Fibroblast of lung (primary cell): ENCODE measurements around the gene ZNF716. TPM values are rescaled to one million over a fixed set of nuclear protein-coding genes. Genes with fewer than 3 reads are reported as not detected.

Experiments used
- DNase-seq, 2 donors: peaks; one replicate each; pipeline versions ENCODE4 v3.0.0 to v3.0.0-alpha.2; 2010; ENCODE audit warnings: low read depth in 2 of 2
- H2AFZ ChIP-seq: 2 replicates; pipeline ENCODE4 v1.5.1; 2012; ENCODE audit warnings: low read length, control low read depth, inconsistent platforms
- H3K27ac ChIP-seq: 2 replicates; pipeline ENCODE4 v1.5.1; 2011; ENCODE audit warnings: low read length, control low read depth; ENCODE audit not compliant: insufficient read depth
- H3K27me3 ChIP-seq: 2 replicates; pipeline ENCODE4 v1.5.1; 2011; ENCODE audit warnings: mild to moderate bottlenecking, low read length; ENCODE audit not compliant: control insufficient read depth, insufficient read depth
- H3K36me3 ChIP-seq: 2 replicates; pipeline ENCODE4 v1.5.1; 2011; ENCODE audit warnings: low read length; ENCODE audit not compliant: control insufficient read depth, insufficient read depth
- H3K4me1 ChIP-seq: 2 replicates; pipeline ENCODE4 v1.5.1; 2011; ENCODE audit warnings: low read length; ENCODE audit not compliant: control insufficient read depth, insufficient read depth; ENCODE audit errors: extremely low read depth
- H3K4me2 ChIP-seq: 2 replicates; pipeline ENCODE4 v1.5.1; 2011; ENCODE audit warnings: low read length, control low read depth; ENCODE audit not compliant: insufficient read depth; ENCODE audit errors: extremely low read depth
- H3K4me3 ChIP-seq, 4 experiments: fragments of 200-600 bp in 1 of 4; sonication (generic) in 1 of 4; replicated peaks in 1 of 4; 2 replicates each; pipeline ENCODE4 v1.5.1; 2011 to 2016; ENCODE audit warnings: low read length in 4 of 4, low read depth in 3 of 4, mild to moderate bottlenecking in 3 of 4, control low read depth in 2 of 4, inconsistent platforms in 1 of 4, mixed read lengths in 1 of 4; ENCODE audit not compliant: insufficient read depth in 1 of 4; ENCODE audit errors: control extremely low read depth in 1 of 4
- H3K79me2 ChIP-seq: 2 replicates; pipeline ENCODE4 v1.5.1; 2012; ENCODE audit warnings: mild to moderate bottlenecking, low read length, inconsistent platforms; ENCODE audit not compliant: control insufficient read depth, insufficient read depth
- H3K9ac ChIP-seq: 2 replicates; pipeline ENCODE4 v1.5.1; 2011; ENCODE audit warnings: mild to moderate bottlenecking, low read length, control low read depth; ENCODE audit not compliant: insufficient read depth
- H3K9me3 ChIP-seq: 2 replicates; pipeline ENCODE4 v1.5.1; 2012; ENCODE audit warnings: low read depth, low read length; ENCODE audit not compliant: control insufficient read depth, insufficient read depth
- H4K20me1 ChIP-seq: 2 replicates; pipeline ENCODE4 v1.5.1; 2011; ENCODE audit warnings: low read length; ENCODE audit not compliant: control insufficient read depth, insufficient read depth; ENCODE audit errors: extremely low read depth
- EZH2 ChIP-seq: IDR thresholded peaks from 2 replicates; pipeline ENCODE4 v1.5.1; 2012; ENCODE audit warnings: low read length, control low read depth, mild to moderate bottlenecking; ENCODE audit errors: missing control alignments
- polyA plus RNA-seq, 2 donors: library from polyadenylated mRNA; depleted of rRNA in 1 of 2; stranded (reverse) in 1 of 2; unstranded in 1 of 2; fragments of >200 nt; gene quantifications; 2 replicates each; pipeline ENCODE4 v1.2.1, GENCODE V29; 2011 to 2012; ENCODE audit warnings: missing spikeins in 1 of 2
- total RNA-seq: library from RNA; depleted of rRNA; stranded (reverse); fragments of >200 nt; gene quantifications from 2 replicates; pipeline ENCODE4 v1.2.1, GENCODE V29; 2014
- TF ChIP-seq, protein P1 (sequence below), 2 donors: IDR thresholded peaks in 1 of 2; conservative IDR thresholded peaks in 1 of 2; 1 replicate in 1 of 2; 2 replicates in 1 of 2; pipeline ENCODE4 v1.5.1; 2011 to 2012; ENCODE audit warnings: low read length in 2 of 2, control low read depth in 1 of 2, inconsistent platforms in 1 of 2, low read depth in 1 of 2, mild to moderate bottlenecking in 1 of 2

ZNF716 gene
- total and polyA plus RNA-seq, 2 donors (not counting 1 experiment from before 2014, with no cell fraction given): not detected

DNA sequence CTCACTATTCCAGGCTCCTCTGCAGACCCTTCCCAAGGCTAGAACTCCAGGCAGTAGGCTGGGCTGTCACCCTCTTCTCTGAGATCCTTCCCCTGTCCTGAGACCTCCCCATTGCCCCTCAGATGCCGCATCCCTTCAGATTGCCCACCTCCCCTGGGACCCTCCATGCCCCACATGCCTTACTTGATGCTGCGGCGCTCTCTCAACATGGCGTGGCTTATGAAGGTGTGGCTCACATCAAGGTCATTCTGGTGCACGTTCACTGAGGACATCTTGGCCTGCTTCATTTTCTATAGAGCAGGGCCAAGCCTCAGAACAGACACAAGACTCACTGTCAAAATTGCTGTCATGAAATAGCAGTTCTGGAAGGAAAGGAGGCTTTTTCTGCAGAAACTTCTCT lies 34.7 kb upstream of the ZNF716 start:
- Histone ChIP-seq H2AFZ (no peak overlapping the region), H3K4me3 (no peak overlapping the region), H3K79me2 (no peaks in the 10 kb centered on the region), H3K9me3 (no peaks in the 10 kb centered on the region), H3K36me3 (no peaks in the 10 kb centered on the region), H3K27me3 (no peaks in the 10 kb centered on the region), H3K27ac (no peak overlapping the region), H4K20me1 (no peaks in the 10 kb centered on the region), H3K9ac (no peak overlapping the region), H3K4me2 (no peak overlapping the region), H3K4me1 (no peaks in the 10 kb centered on the region)
- TF ChIP-seq, protein P1, sequence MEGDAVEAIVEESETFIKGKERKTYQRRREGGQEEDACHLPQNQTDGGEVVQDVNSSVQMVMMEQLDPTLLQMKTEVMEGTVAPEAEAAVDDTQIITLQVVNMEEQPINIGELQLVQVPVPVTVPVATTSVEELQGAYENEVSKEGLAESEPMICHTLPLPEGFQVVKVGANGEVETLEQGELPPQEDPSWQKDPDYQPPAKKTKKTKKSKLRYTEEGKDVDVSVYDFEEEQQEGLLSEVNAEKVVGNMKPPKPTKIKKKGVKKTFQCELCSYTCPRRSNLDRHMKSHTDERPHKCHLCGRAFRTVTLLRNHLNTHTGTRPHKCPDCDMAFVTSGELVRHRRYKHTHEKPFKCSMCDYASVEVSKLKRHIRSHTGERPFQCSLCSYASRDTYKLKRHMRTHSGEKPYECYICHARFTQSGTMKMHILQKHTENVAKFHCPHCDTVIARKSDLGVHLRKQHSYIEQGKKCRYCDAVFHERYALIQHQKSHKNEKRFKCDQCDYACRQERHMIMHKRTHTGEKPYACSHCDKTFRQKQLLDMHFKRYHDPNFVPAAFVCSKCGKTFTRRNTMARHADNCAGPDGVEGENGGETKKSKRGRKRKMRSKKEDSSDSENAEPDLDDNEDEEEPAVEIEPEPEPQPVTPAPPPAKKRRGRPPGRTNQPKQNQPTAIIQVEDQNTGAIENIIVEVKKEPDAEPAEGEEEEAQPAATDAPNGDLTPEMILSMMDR (conservative IDR thresholded peaks at IDR 0.05 in 1 of 2, IDR thresholded peaks at IDR 0.05 in 1 of 2; ENCODE audit: low read depth in 1 of 2, low read length in 2 of 2): no peak
- no peak for TF ChIP-seq EZH2
- no peak for DNase-seq

DNA sequence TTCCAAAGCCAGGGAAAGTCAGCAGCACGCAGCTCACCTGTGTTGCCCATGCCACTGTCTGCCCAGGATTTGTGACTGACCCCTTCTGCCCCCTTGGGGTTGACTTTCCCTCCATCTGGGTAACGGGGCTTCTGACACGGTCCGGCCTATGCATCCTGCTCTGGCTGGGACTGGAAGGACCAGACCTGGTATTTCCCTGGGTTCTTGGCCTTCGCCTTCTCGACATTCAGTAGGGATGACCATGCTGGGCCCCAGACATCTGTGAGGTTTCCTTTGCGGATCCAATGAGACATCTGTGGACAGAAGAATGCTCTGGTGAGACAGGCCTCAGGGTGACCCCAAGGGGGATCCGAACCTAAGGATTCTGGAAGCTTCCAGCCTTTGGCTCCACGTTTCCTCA lies 34.2 kb upstream of the ZNF716 start:
- no peak overlapping the region for H3K4me3 ChIP-seq
- H3K4me2 ChIP-seq: no peak overlapping the region
- DNase-seq: no peak
- no peaks in the 10 kb centered on the region for H3K36me3 ChIP-seq
- H3K9ac ChIP-seq: no peak overlapping the region
- H3K27me3 ChIP-seq: no peaks in the 10 kb centered on the region
- H3K4me1 ChIP-seq: no peaks in the 10 kb centered on the region
- H3K79me2 ChIP-seq: no peaks in the 10 kb centered on the region
- no peak overlapping the region for H3K27ac ChIP-seq
- H4K20me1 ChIP-seq: no peaks in the 10 kb centered on the region
- TF ChIP-seq EZH2: no peak
- H3K9me3 ChIP-seq: no peaks in the 10 kb centered on the region
- H2AFZ ChIP-seq: no peak overlapping the region

DNA sequence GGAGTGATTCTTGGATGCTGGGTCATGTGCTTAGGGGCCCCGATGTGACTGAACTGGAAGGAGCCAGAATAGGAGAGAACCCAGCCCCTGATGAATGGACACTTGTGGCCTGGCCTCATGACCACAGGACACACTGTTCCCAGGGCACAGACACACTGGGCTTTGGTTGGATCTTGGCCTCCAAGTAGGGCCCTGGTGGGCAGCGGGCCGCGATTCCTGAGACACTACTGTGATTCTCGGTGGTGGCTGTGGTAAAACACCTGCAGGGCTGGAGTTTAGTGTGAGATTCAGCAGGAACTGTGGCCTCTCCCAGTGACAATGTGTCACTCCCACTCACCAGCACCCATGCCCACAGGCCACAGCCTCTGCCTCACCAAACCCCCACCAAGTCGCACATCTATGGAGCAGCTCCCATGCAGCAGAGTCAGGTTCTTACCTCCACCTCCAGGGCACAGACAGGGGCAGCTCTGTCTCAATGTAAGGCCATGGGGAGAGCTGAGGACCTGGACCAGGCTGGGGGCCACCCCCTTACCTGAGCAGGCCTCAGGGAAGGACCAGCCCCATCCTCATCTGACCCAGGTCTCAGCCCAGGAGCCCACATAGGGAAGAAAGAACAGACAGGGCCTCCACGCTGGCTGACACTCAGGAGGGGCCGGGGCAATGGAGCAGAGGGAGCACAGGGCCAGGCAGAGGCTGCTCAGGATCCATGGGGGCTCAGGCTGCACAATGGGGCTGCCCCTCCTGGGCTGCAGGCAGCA lies 33.2 kb upstream of the ZNF716 start:
- H3K4me1 ChIP-seq: no peaks in the 10 kb centered on the region
- no peak overlapping the region for H3K4me3 ChIP-seq
- H3K27ac ChIP-seq: no peak overlapping the region
- H4K20me1 ChIP-seq: no peaks in the 10 kb centered on the region
- H3K4me2 ChIP-seq: no peak overlapping the region
- TF ChIP-seq, protein P1 (conservative IDR thresholded peaks at IDR 0.05 in 1 of 2, IDR thresholded peaks at IDR 0.05 in 1 of 2; ENCODE audit: low read depth in 1 of 2, low read length in 2 of 2): no peak
- no peak for TF ChIP-seq EZH2
- no peaks in the 10 kb centered on the region for H3K27me3 ChIP-seq
- no peak for DNase-seq
- H3K36me3 ChIP-seq: no peaks in the 10 kb centered on the region
- no peak overlapping the region for H3K9ac ChIP-seq
- H3K9me3 ChIP-seq: no peaks in the 10 kb centered on the region
- H2AFZ ChIP-seq: no peak overlapping the region
- H3K79me2 ChIP-seq: no peaks in the 10 kb centered on the region
